Sigmoid colon (tissue), 7 donors: ENCODE data around the gene SPEM1. TPM values are rescaled to one million over a fixed set of nuclear protein-coding genes. Genes with fewer than 3 reads are reported as not detected.

Source experiments
- DNase-seq: peaks from one replicate; pipeline ENCODE4 v3.0.0-alpha.2; 2019
- H3K27ac ChIP-seq, 4 donors: fragments of 200-600 bp; sonication (generic); one replicate each; pipeline ENCODE4 v1.5.1; 2016 to 2019; ENCODE audit warnings: mild to moderate bottlenecking in 1 of 4
- H3K27me3 ChIP-seq, 3 donors: fragments of 200-600 bp; sonication (generic); one replicate each; pipeline ENCODE4 v1.5.1; 2019; ENCODE audit warnings: mild to moderate bottlenecking in 1 of 3
- H3K36me3 ChIP-seq, 4 donors: fragments of 200-600 bp; sonication (generic); one replicate each; pipeline ENCODE4 v1.5.1; 2016 to 2019
- H3K4me1 ChIP-seq, 4 donors: fragments of 200-600 bp; sonication (generic); one replicate each; pipeline ENCODE4 v1.5.1; 2017 to 2019
- H3K4me3 ChIP-seq, 4 donors: fragments of 200-600 bp; sonication (generic); one replicate each; pipeline ENCODE4 v1.5.1; 2017 to 2019; ENCODE audit warnings: mild to moderate bottlenecking in 2 of 4, moderate library complexity in 1 of 4
- H3K9me3 ChIP-seq, 4 donors: fragments of 200-600 bp in 3 of 4; sonication (generic) in 3 of 4; one replicate each; pipeline versions ENCODE4 v1.5.1 to v1.6.1; 2013 to 2019
- EP300 ChIP-seq, 4 donors: sonication (generic); formaldehyde crosslinking; IDR thresholded peaks; one replicate each; pipeline ENCODE4 v1.6.1; 2017; ENCODE audit warnings: antibody characterized with exemption in 4 of 4
- POLR2A ChIP-seq, 2 donors: fragments of 450-650 bp; IDR thresholded peaks; one replicate each; pipeline ENCODE4 v1.6.1; 2016; ENCODE audit warnings: antibody characterized with exemption in 2 of 2, mild to moderate bottlenecking in 2 of 2, moderate library complexity in 2 of 2
- POLR2AphosphoS5 ChIP-seq, 4 donors: sonication (generic); formaldehyde crosslinking; IDR thresholded peaks; one replicate each; pipeline ENCODE4 v1.6.1; 2017; ENCODE audit warnings: antibody characterized with exemption in 4 of 4
- WGBS, 2 donors: extraction: QIAGEN DNeasy Blood & Tissue Kit; methylation state at CpG; one replicate each; pipeline ENCODE4 v1.1.7; 2013; 5-methylcytosine and 5-hydroxymethylcytosine counted together
- intact Hi-C: fragments of 100-400 bp; cut with DNase I; formaldehyde crosslinking; loops from one replicate; pipeline ENCODE4 v1.15.1; 2023
- polyA plus RNA-seq, 3 donors: library from polyadenylated mRNA; stranded (reverse); fragments of 200-250 nt; gene quantifications; one replicate each; pipeline ENCODE4 v1.2.3, GENCODE V29; 2013
- total RNA-seq, 4 donors: library from RNA; depleted of rRNA; stranded (reverse); fragments of >200 nt; gene quantifications; one replicate each; pipeline ENCODE4 v1.1.0, GENCODE V29; 2016
- TF ChIP-seq, protein P1 (sequence below), 4 experiments: fragments of 450-650 bp in 3 of 4; fragments of 200-600 bp in 1 of 4; IDR thresholded peaks; one replicate each; pipeline ENCODE4 v1.5.1; 2016 to 2019; ENCODE audit warnings: antibody characterized with exemption in 4 of 4, mild to moderate bottlenecking in 3 of 4, moderate library complexity in 2 of 4
- donor health status: healthy with polysubstance abuse.
- donor health status: Bipolar disorder and iron deficiency.
- donor health status: healthy.

Gene SPEM1
- total and polyA plus RNA-seq, 7 donors, result not detected

DNA sequence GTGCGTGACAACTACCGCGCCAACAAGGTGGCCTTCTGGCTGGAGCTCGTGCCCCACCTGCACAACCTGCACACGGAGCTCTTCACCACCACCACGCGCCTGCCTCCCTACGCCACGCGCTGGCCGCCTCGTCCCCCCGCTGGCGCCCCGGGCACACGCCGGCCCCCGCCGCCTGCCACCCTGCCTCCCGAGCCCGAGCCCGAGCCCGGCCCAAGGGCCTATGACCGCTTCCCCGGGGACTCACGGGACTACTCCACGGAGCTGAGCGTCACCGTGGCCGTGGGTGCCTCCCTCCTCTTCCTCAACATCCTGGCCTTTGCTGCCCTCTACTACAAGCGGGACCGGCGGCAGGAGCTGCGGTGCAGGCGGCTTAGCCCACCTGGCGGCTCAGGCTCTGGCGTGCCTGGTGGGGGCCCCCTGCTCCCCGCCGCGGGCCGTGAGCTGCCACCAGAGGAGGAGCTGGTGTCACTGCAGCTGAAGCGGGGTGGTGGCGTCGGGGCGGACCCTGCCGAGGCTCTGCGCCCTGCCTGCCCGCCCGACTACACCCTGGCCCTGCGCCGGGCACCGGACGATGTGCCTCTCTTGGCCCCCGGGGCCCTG lies 3.0 kb upstream of the SPEM1 start:
- Histone ChIP-seq H3K4me1 (no peaks in the 10 kb centered on the region), H3K9me3 (no peaks in the 10 kb centered on the region), H3K4me3 (no peak overlapping the region), H3K27ac (no peak overlapping the region), H3K36me3 (peaks cover 0 to 38% (median 6%) of the 10 kb centered on the region in 4 donors), H3K27me3 (no peaks in the 10 kb centered on the region)
- WGBS, 2 donors, result 93 to 95% methylated on average over 54 of the region's 54 CpGs
- intact Hi-C loops, result no loop called here
- no peak for DNase-seq
- TF ChIP-seq POLR2A (IDR thresholded peaks at IDR 0.05) (no peak), POLR2AphosphoS5 (IDR thresholded peaks at IDR 0.05) (no peak), EP300 (IDR thresholded peaks at IDR 0.05) (no peak)
- TF ChIP-seq, protein P1, sequence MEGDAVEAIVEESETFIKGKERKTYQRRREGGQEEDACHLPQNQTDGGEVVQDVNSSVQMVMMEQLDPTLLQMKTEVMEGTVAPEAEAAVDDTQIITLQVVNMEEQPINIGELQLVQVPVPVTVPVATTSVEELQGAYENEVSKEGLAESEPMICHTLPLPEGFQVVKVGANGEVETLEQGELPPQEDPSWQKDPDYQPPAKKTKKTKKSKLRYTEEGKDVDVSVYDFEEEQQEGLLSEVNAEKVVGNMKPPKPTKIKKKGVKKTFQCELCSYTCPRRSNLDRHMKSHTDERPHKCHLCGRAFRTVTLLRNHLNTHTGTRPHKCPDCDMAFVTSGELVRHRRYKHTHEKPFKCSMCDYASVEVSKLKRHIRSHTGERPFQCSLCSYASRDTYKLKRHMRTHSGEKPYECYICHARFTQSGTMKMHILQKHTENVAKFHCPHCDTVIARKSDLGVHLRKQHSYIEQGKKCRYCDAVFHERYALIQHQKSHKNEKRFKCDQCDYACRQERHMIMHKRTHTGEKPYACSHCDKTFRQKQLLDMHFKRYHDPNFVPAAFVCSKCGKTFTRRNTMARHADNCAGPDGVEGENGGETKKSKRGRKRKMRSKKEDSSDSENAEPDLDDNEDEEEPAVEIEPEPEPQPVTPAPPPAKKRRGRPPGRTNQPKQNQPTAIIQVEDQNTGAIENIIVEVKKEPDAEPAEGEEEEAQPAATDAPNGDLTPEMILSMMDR (IDR thresholded peaks at IDR 0.05), result no peak

DNA sequence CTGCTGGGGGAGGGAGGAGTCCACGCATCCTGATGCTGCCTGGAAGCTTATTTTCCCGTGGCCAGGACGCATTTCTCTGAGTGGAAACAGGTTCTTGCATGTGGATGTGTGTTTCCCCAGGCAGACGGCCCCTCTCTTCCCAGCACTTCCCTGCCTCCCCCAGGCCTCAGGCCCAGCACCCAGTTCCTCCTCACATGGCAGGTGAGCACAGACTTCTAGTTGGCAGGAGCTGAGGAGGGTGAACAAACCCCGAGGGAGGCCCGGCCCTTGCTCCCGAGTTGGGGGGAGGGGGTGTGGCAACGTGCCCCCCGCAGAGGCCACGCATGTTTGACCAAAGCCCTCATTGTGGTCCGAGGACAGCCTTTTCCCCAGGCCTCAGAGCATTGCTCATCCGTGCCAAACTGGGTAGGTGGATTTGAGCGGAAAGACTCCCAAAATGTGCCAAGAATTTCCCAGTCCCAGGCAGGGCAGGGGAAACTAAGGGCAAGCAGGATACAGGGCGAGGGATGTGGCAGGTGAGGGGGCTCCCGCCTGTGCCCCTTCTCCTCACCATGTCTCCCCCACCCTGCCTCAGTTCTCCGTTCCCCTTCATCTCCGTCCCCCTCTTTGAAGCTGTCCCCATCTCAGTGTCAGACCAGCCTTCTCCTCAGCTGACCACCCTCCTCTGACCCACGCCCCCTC lies 1.5 kb upstream of the SPEM1 start:
- Histone ChIP-seq H3K27ac (no peak overlapping the region), H3K36me3 (peaks cover 0 to 38% (median 6%) of the 10 kb centered on the region in 4 donors), H3K27me3 (no peaks in the 10 kb centered on the region), H3K4me3 (no peak overlapping the region), H3K4me1 (no peaks in the 10 kb centered on the region), H3K9me3 (no peaks in the 10 kb centered on the region)
- intact Hi-C loops, result no loop called here
- TF ChIP-seq POLR2AphosphoS5 (IDR thresholded peaks at IDR 0.05), result no peak
- TF ChIP-seq, protein P1 (IDR thresholded peaks at IDR 0.05), result no peak
- 72 to 73% methylated on average over 18 of the region's 18 CpGs for WGBS, 2 donors
- no peak for DNase-seq

DNA sequence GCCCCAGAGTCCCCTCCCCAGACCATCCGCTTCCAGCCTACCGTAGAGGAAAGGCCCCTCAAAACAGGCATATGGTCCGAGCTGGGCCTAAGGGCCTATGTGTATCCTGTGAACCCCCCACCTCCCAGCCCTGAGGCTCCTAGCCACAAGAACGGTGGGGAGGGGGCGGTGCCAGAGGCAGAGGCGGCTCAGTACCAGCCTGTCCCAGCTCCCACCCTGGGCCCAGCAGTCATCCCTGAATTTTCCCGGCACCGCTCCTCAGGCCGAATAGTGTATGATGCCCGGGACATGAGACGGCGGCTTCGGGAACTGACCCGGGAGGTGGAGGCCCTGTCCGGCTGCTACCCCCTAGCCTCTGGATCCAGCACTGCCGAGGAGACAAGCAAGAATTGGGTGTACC lies 1.1 kb downstream of the SPEM1 start:
- Histone ChIP-seq H3K4me1 (no peaks in the 10 kb centered on the region), H3K27ac (no peak overlapping the region), H3K36me3 (peaks cover 0 to 20% (median 3%) of the 10 kb centered on the region in 4 donors), H3K27me3 (no peaks in the 10 kb centered on the region), H3K4me3 (no peak overlapping the region), H3K9me3 (no peaks in the 10 kb centered on the region)
- 94 to 95% methylated on average over 16 of the region's 16 CpGs for WGBS, 2 donors
- DNase-seq, result no peak
- intact Hi-C loops, result no loop called here
- TF ChIP-seq POLR2AphosphoS5 (IDR thresholded peaks at IDR 0.05) (no peak), EP300 (IDR thresholded peaks at IDR 0.05) (no peak), POLR2A (IDR thresholded peaks at IDR 0.05) (no peak)
- TF ChIP-seq, protein P1 (IDR thresholded peaks at IDR 0.05), result no peak

DNA sequence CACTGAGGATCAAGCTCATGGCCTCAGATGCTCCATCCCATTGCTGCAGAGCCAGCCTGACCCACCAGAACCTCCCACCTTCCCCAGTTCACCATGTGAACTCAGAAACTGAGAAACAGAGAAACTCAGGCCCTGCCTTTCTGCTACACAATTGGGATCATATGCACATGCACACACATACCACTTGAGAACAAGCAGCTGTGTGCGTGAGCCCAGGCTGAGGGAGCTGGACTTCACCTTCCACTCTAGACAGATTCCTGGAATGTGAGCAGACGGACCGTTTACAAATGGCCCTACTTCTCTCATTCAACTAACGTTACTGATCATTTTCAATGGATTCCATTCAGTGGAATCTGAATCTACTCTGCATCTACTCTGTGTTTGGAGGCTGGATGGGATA lies 3.6 kb downstream of the SPEM1 start:
- DNase-seq, result no peak
- Histone ChIP-seq H3K27me3 (no peaks in the 10 kb centered on the region), H3K4me3 (no peak overlapping the region), H3K9me3 (no peaks in the 10 kb centered on the region), H3K36me3 (no peaks in the 10 kb centered on the region), H3K4me1 (no peaks in the 10 kb centered on the region), H3K27ac (no peak overlapping the region)
- 69 to 76% methylated on average over 4 of the region's 4 CpGs for WGBS, 2 donors
- intact Hi-C loops, result no loop called here
- TF ChIP-seq POLR2A (IDR thresholded peaks at IDR 0.05) (no peak), EP300 (IDR thresholded peaks at IDR 0.05) (no peak), POLR2AphosphoS5 (IDR thresholded peaks at IDR 0.05) (no peak)
- TF ChIP-seq, protein P1 (IDR thresholded peaks at IDR 0.05), result no peak
